PC-3 (cell line): ENCODE measurements around the gene EIF3I.

Source experiments
- EZH2phosphoT487 ChIP-seq: fragments of 300-600 bp; sonication (generic); IDR thresholded peaks from 2 replicates; pipeline ENCODE4 v1.6.1; 2018; ENCODE audit warnings: mild to moderate bottlenecking, antibody characterized with exemption, low read length, borderline replicate concordance
- TF ChIP-seq, protein P1 (sequence below): fragments of 300-600 bp; sonication (generic); conservative IDR thresholded peaks from 2 replicates; pipeline ENCODE4 v1.5.1; 2017; ENCODE audit warnings: antibody characterized with exemption, low read depth, mild to moderate bottlenecking, low read length

DNA sequence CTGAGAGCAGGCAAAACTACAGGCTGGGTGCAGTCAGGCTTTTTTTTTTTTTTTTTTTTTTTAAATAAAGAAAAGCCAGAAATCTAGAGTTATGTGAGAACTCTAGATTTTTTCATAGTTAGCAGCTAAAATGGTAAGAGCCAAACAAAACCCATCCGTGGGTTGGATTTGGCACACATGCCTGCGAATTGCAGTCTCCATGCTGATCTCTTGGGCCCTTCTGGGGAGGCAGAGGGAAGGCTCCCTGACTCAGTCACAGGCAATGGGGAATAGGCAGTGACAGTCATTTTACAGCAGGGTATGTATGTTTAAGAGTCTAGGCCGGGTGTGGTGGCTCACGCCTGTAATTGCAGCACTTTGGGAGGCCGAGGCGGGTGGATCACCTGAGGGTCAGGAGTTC, 40.1 kb upstream of the EIF3I start:
- TF ChIP-seq, protein P1, sequence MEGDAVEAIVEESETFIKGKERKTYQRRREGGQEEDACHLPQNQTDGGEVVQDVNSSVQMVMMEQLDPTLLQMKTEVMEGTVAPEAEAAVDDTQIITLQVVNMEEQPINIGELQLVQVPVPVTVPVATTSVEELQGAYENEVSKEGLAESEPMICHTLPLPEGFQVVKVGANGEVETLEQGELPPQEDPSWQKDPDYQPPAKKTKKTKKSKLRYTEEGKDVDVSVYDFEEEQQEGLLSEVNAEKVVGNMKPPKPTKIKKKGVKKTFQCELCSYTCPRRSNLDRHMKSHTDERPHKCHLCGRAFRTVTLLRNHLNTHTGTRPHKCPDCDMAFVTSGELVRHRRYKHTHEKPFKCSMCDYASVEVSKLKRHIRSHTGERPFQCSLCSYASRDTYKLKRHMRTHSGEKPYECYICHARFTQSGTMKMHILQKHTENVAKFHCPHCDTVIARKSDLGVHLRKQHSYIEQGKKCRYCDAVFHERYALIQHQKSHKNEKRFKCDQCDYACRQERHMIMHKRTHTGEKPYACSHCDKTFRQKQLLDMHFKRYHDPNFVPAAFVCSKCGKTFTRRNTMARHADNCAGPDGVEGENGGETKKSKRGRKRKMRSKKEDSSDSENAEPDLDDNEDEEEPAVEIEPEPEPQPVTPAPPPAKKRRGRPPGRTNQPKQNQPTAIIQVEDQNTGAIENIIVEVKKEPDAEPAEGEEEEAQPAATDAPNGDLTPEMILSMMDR, result no peak
- no peak for TF ChIP-seq EZH2phosphoT487
